Cerebellar cortex (tissue), 1 donor: ENCODE data around the gene KCND2.

Experiments used
- DNase-seq: peaks from one replicate; pipeline ENCODE4 v3.0.0-alpha.2; 2015; ENCODE audit warnings: low spot score

KCND2 gene

DNA sequence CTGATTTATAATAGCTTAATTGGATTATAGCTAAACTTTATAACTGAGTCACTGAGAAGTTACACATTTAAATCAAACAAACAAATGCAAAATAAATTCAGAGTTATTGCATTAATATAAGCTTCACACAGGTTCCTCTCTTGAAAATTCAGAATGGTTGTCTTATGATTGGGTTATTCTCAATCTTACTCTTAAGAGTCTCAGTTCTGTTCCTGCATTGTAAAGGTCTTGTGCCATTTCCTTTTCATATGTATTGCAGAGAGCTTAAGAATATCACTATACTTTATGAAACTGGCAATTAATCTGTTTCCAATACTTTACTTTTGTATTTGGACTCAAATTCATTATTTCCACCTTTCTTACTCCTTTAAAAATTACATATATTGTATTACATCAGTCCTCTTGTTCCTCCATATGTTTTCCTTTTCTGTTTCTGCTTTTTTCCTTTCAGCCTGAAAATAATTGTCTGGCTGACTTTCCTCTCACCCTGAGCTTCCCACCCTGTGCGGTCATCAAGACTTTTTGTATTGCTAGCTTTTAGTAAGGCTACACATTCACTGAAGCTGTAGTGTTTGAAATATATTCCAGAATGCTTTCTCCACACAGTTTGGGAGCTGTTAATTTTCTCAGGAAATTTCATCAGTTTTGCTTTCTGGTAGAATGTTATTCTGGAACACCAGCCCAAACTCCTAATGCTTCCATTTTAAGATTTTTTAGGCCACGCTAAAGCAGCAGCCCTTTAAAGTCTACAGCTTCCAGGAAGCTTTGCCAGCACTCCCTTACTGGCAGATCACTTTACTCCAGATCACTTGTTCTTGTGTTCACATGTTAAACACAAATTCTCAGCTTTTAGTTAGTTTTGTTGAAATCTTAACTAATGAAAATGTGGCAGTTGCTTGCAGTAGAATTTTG is 139.4 kb downstream of the KCND2 start:
- DNase-seq, result peak; percentile 73

GRCh38 chr7:120413164-120413563 is 140.2 kb downstream of the KCND2 start:
- no peak for DNase-seq

GRCh38 chr7:120417244-120417979 is 144.4 kb downstream of the KCND2 start:
- DNase-seq, result no peak

- DNase-seq, result no peak
Measured at GRCh38 chr7:120421151-120421651, 148.2 kb downstream of the KCND2 start.

DNA sequence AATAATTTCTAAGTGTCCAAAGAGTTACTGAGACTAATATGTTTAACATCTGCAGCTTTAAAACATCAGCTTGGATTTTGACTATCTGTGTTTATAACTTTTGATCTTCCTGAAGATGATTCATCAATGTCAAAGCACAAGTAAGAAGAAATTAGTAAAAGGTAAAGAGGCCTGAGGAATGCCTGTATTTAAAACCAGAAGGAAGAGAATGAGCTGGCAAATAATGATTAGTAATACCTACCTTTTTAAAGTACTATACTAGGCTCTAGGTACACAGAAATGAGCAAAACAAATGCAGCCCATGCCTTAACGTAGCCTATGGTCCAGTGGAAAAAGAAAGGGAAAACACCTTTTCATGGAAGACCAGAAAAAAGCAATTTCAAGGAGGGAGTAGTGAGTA is 158.0 kb downstream of the KCND2 start:
- DNase-seq, result no peak

DNA sequence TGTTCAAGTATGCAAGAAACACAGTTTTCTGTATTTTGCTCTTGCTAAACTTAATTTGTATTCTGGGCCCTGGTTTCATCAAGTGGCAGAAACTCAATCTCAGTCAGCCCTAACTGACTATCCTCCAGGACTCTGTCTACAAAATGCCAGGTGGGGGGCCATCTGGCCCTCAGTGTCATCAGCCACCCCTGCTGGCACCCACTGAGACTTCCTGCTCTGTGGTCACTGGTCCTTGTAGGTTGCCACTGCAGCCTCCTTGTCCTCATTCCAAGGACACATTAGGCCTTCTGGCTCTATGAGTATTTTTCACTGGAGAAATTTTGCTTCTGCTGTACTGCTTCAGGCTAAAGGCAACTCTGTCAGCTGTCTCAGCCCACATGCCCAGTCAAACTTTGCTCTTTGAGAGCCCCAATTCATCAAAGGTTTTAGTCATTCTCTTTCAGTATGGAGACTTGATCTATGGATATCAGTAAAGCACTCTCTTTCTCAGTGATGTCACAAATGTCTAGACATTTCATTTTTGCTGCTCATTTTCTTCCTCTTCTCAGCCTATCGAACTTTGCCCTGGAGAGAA is 163.6 kb downstream of the KCND2 start:
- DNase-seq, result peak; percentile 95

DNA sequence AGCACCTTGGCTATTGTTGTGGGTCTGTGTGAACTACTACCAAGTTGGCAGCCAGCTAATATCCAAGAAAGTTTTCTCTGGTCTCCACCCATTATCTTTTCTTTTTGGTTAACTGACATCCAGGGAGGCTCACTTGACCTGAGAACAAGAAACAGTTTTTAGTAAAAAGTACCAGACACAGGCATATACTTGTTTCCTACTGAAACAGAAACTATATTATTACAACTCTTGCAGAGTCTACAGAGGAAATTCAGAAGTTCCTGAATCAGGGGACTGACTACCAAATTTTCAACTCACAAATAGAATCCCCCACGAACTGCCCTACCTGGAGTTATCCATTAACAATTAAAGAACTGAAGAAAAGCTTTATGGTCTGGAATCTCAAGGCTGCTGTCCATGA is 168.9 kb downstream of the KCND2 start:
- DNase-seq, result no peak

- DNase-seq, result no peak
Measured at GRCh38 chr7:120442838-120443237, 169.9 kb downstream of the KCND2 start.

DNA sequence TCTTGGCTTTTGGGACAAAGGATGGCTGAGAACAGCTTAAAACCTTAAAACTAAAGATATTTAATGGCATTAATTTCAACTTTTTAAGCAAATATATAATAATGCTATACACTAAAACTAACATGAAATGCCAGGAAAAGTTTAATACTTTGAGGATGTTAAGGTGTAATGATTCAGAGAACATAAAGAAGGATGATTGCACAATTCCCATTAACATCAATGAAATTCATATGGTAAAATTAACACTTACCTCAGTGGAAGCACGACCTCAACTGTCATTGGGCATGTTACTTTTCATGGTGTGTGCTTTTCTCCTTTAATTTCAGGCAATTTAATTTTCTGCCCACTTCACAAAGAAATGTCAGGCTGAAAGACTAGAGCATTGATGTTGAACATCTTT is 171.7 kb downstream of the KCND2 start:
- DNase-seq, result no peak

DNA sequence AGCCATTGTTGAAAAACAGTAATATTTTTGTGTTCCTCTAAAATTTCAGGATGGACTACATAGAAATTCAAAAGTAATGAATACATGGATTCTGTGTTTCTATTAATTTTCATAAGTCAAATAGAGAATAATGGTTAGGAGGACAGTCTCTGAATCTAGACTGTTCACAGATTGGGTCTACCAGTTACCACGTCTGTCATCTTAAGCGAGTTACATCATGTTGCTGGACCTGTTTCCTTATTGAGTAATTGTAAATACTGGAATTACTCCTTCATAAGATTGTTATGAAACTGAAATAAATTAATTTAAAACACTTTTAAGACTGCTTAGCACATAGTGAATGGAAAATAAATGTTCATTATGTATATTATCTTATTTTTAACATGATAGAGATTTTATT is 172.3 kb downstream of the KCND2 start:
- no peak for DNase-seq

GRCh38 chr7:120452665-120453064 is 179.7 kb downstream of the KCND2 start:
- no peak for DNase-seq

- no peak for DNase-seq
Measured at GRCh38 chr7:120456699-120457098, 183.7 kb downstream of the KCND2 start.

DNA sequence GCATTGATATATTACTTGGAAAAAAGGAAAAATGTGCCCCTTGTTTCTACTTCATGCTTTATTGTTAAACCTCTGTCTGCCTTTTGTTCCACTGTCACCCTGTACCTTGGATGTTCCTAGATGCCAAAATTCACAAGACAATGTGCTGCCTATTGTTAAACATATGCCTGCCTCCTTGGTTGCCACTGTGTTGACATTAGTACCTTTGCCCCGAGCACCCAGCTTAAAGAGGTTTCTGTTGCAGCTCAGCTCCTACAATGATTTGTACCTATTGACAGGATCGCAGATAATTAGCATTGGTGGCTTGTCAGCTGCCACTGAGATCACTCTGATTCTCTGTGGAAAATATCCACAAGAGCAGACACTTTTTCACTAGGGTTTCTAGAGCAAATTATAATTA is 188.0 kb downstream of the KCND2 start:
- no peak for DNase-seq

DNA sequence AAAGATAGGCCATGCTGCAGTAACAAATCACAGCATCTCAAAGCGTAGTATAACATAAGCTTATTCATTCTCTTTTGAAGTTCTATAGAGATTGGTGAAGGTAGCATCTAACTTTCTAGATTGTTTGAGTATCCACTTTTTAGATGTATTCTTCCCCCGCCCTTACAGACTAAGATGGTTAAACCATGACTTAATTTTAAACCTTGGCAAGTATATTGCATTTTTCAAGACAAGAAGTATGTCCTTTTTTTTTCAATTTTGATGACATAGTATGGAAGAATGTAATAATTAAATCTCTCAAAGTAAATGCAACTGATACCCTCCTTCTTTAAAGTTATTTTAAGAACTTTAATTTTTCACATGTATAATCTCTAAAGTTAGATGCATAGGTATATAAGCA is 190.0 kb downstream of the KCND2 start:
- DNase-seq, result no peak

DNA sequence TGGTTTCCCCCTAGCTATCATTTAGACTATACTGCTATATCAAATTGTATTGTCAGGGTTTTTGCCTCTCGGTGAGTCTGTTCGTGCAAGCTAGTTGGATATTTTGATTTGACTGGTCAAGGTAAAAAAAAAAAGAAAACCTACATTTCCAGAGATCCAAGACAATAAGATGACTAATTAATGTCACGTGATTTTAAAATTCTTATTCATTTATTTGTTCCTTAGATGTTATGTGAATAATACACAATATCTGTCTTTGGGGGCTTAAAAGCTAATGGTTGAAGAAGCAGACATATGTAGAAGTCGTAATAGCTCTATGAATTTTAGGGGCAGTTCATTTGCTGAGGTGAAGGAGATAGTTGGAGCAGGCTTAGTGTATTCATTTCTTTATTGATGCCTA is 191.1 kb downstream of the KCND2 start:
- DNase-seq, result no peak

GRCh38 chr7:120467676-120468075 is 194.7 kb downstream of the KCND2 start:
- DNase-seq, result peak; percentile 44

GRCh38 chr7:120468611-120469010 is 195.6 kb downstream of the KCND2 start:
- DNase-seq, result no peak

DNA sequence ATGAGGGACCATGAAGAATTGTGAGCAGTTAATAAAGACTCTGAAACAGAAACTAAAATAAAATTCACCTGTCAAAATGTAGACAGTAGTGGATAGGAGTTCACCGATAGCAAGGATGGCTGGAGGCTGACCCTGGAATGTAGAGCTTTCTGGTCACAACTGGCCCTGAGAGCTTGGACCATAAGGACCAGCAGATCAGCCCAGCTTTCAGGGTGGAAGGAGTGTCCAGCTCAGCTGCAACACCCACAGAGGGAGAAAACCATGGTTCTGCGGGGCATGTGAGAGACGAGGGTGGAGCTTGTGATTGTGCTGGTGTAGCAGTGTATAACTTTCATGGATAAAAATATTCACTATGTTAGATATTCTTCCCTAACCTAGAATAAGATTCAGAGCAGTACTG is 199.9 kb downstream of the KCND2 start:
- DNase-seq, result no peak

- DNase-seq, result no peak
Measured at GRCh38 chr7:120473352-120473751, 200.4 kb downstream of the KCND2 start.

DNA sequence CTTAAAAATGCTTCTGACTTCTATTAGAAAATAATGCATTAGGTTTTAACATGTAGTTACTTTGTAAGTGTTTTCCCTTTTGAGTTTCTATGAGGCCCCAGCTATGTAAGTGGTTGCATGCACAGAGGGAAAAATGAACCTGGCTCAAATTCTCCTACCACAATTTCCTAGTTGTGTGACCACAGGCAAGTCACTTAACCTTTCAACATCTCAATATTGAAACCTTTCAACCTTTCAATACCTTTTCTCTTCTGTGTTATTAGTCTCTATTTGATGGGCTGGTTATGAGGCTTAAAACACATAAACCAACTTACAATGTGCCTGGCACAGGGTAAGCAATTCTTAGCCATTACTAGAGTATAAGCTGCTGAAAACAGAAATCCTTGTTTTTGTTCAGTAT is 203.0 kb downstream of the KCND2 start:
- no peak for DNase-seq

- no peak for DNase-seq
Measured at GRCh38 chr7:120480472-120480871, 207.5 kb downstream of the KCND2 start.

DNA sequence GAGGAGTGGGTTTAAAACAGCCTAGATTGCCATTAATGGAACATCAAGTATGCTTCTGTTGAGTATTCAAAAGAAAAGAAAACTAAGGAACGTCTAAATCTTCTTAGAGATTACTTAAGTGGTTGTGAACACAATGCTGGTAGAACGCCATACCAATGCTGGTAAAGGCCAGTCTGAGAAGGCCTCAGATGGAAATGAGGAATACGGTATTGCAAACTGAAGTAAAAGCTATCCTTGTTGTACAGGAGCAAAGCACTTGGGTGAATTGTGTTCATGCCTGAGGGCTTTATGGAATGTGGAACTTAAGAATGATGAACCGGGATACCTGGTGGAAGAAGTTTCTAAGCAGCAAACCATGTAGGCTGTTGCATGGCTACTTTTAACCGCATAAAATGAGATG is 208.0 kb downstream of the KCND2 start:
- no peak for DNase-seq

GRCh38 chr7:120486164-120486563 is 213.2 kb downstream of the KCND2 start:
- no peak for DNase-seq
